B cell (primary cell): ENCODE data around the gene GOLGA8O. TPM values are rescaled to one million over a fixed set of nuclear protein-coding genes. Genes with fewer than 3 reads are reported as not detected.
"Not testable (repeated sequence)": the region's sequence is repeated elsewhere in the genome, so short reads cannot be mapped to it uniquely, and the experiment has no call there.

ENCODE experiments used
- ATAC-seq: fragments of 200-7000 bp; cut with Tn5 transposase; one replicate; pipeline ENCODE4 v1.10.0; 2021; ENCODE audit warnings: low read depth, mild to moderate bottlenecking, moderate number of reproducible peaks, moderate library complexity
- CTCF ChIA-PET: fragments of 350-600 bp; sonication (Branson Sonifier 250); formaldehyde crosslinking; loops from one replicate; lab custom pipeline; 2021; ENCODE audit warnings: antibody characterized with exemption, inconsistent platforms; lab: Charles Lee
- POLR2A ChIA-PET: fragments of 350-600 bp; sonication (Branson Sonifier 250); formaldehyde crosslinking; loops from one replicate; lab custom pipeline; 2021; ENCODE audit warnings: antibody characterized with exemption; lab: Charles Lee
- DNase-seq: peaks from one replicate; pipeline ENCODE4 v3.0.0; 2013
- H2AFZ ChIP-seq: 2 replicates; pipeline ENCODE4 v1.6.1; 2012; ENCODE audit warnings: mild to moderate bottlenecking, low read depth, low read length; ENCODE audit not compliant: insufficient read depth, poor library complexity, severe bottlenecking
- H3K27ac ChIP-seq, 2 donors: 1 replicate in 1 of 2; 2 replicates in 1 of 2; pipeline ENCODE4 v1.5.1; 2012 to 2013; ENCODE audit warnings: low read length in 2 of 2, mild to moderate bottlenecking in 2 of 2, moderate library complexity in 1 of 2
- H3K27me3 ChIP-seq, 4 experiments: fragments of 200-600 bp in 1 of 4; sonication (generic) in 1 of 4; replicated peaks in 1 of 4; 1 replicate in 2 of 4; 2 replicates in 2 of 4; pipeline versions ENCODE4 v1.6.1 to v1.7.0; 2013 to 2016; ENCODE audit warnings: low read length in 3 of 4, mild to moderate bottlenecking in 2 of 4, mixed read lengths in 1 of 4, moderate library complexity in 1 of 4; ENCODE audit not compliant: insufficient read depth in 4 of 4, control insufficient read depth in 3 of 4; ENCODE audit errors: control extremely low read depth in 1 of 4
- H3K36me3 ChIP-seq, 2 experiments: replicated peaks in 1 of 2; 1 replicate in 1 of 2; 2 replicates in 1 of 2; pipeline versions ENCODE4 v1.6.1 to v1.7.1; 2013; ENCODE audit warnings: low read length in 1 of 2; ENCODE audit not compliant: insufficient read depth in 2 of 2, control insufficient read depth in 1 of 2; ENCODE audit errors: control extremely low read depth in 1 of 2, extremely low read depth in 1 of 2
- H3K4me1 ChIP-seq, 2 donors: fragments of 200-600 bp in 1 of 2; sonication (generic) in 1 of 2; 1 replicate in 1 of 2; 2 replicates in 1 of 2; pipeline versions ENCODE4 v1.5.1 to v1.6.1; 2013 to 2017; ENCODE audit warnings: low read length in 2 of 2; ENCODE audit not compliant: control insufficient read depth in 2 of 2, insufficient read depth in 2 of 2
- H3K4me2 ChIP-seq: replicated peaks from 2 replicates; pipeline ENCODE3; 2012; ENCODE audit warnings: mild to moderate bottlenecking, low read depth, low read length; ENCODE audit not compliant: poor library complexity, severe bottlenecking
- H3K4me3 ChIP-seq, 5 experiments: fragments of 200-600 bp in 1 of 5; sonication (generic) in 1 of 5; 1 replicate in 3 of 5; 2 replicates in 2 of 5; pipeline versions ENCODE4 v1.5.1 to v1.7.0; 2011 to 2016; ENCODE audit warnings: low read length in 4 of 5, mild to moderate bottlenecking in 4 of 5, low read depth in 2 of 5, control low read depth in 1 of 5, moderate library complexity in 1 of 5; ENCODE audit not compliant: insufficient read depth in 1 of 5; ENCODE audit errors: control extremely low read depth in 1 of 5, extremely low read depth in 1 of 5
- H3K79me2 ChIP-seq: fragments of 200-600 bp; sonication (generic); one replicate; pipeline ENCODE4 v1.6.0; 2016; ENCODE audit warnings: low read length; ENCODE audit not compliant: control insufficient read depth, insufficient read depth
- H3K9ac ChIP-seq: fragments of 200-600 bp; sonication (generic); 2 replicates; pipeline ENCODE4 v1.6.1; 2017; ENCODE audit warnings: mild to moderate bottlenecking, low read length, moderate library complexity
- H3K9me3 ChIP-seq, 3 donors: one replicate each; pipeline versions ENCODE4 v1.6.1 to v1.7.1; 2013; ENCODE audit warnings: low read length in 2 of 3; ENCODE audit not compliant: control insufficient read depth in 2 of 3, insufficient read depth in 1 of 3; ENCODE audit errors: control extremely low read depth in 1 of 3
- H4K20me1 ChIP-seq: 2 replicates; pipeline ENCODE4 v1.6.0; 2012; ENCODE audit warnings: mild to moderate bottlenecking, low read length; ENCODE audit not compliant: insufficient read depth, control insufficient read depth, poor library complexity, severe bottlenecking
- H3K27ac Mint-ChIP-seq: one replicate; pipeline ENCODE4 v1.8.0; 2021; ENCODE audit warnings: mixed read lengths
- H3K27me3 Mint-ChIP-seq: one replicate; pipeline ENCODE4 v1.8.0; 2021; ENCODE audit warnings: mixed read lengths
- H3K4me1 Mint-ChIP-seq: one replicate; pipeline ENCODE4 v1.8.0; 2021; ENCODE audit warnings: mixed read lengths
- H3K4me3 Mint-ChIP-seq: one replicate; pipeline ENCODE4 v1.8.0; 2021; ENCODE audit warnings: mixed read lengths
- H3K9me3 Mint-ChIP-seq: one replicate; pipeline ENCODE4 v1.8.0; 2022; ENCODE audit warnings: mixed read lengths; ENCODE audit not compliant: insufficient read depth
- WGBS: methylation state at CpG from one replicate; pipeline ENCODE4 v1.1.5; 2013; ENCODE audit warnings: missing lambda C conversion rate; ENCODE audit not compliant: insufficient coverage; 5-methylcytosine and 5-hydroxymethylcytosine counted together
- intact Hi-C: fragments of 100-400 bp; cut with micrococcal nuclease; formaldehyde crosslinking; loops from one replicate; pipeline ENCODE4 v1.10.0; 2022
- polyA minus RNA-seq: library from RNA; depleted of rRNA, polyadenylated mRNA; stranded (reverse); fragments of >200 nt; gene quantifications from 2 replicates; pipeline ENCODE4 v1.2.3, GENCODE V29; 2012
- polyA plus RNA-seq: library from polyadenylated mRNA; depleted of rRNA; stranded (reverse); fragments of >200 nt; gene quantifications from 2 replicates; pipeline ENCODE4 v1.2.3, GENCODE V29; 2012
- total RNA-seq, 2 donors: library from RNA; stranded (reverse); fragments of 120-200 nt in 1 of 2; gene quantifications; 1 replicate in 1 of 2; 2 replicates in 1 of 2; pipeline versions ENCODE4 v1.2.3 to v1.2.4, GENCODE V29; 2013 to 2022

The GOLGA8O gene, protein sequence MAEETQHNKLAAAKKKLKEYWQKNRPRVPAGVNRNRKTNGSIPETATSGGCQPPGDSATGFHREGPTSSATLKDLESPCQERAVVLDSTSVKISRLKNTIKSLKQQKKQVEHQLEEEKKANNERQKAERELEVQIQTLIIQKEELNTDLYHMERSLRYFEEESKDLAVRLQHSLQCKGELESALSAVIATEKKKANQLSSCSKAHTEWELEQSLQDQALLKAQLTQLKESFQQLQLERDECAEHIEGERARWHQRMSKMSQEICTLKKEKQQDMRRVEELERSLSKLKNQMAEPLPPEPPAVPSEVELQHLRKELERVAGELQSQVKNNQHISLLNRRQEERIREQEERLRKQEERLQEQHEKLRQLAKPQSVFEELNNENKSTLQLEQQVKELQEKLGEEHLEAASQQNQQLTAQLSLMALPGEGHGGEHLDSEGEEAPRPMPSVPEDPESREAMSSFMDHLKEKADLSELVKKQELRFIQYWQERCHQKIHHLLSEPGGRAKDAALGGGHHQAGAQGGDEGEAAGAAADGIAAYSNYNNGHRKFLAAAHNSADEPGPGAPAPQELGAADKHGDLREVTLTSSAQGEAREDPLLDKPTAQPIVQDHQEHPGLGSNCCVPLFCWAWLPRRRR
- 0.71 and 1.2 TPM in 2 replicates for total RNA-seq
- 0.65 TPM for total RNA-seq (2013)
- polyA plus RNA-seq, result 0.55 TPM in 1 of 2 replicates, not detected in the other
- polyA minus RNA-seq, result 0.21 and 1.3 TPM in 2 replicates

DNA sequence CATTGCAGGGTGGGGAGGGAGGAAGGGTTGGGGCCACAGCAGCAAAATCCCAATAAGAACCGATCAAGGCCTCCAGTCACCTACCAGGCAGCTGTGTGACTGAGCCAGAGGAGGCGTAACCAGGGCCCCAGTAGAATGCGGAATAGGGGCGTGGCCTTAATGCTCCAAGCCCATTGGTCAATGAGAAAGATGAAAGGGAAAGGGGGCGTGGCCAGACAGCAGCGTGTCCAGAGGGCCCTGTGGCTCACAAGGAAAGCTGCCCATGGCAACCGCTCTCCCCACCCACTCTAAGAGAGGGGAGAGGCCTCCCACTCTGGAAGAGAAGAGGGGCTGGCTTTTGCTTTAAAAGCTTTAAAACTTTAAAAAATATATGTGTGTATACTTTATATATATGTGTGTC lies at the start of gene GOLGA8O:
Gene GOLGA8O, minus strand, starts transcription at position 101 of the 400 bp plus-strand sequence. Its CDS starts 98 bp downstream, at position 3.
- H3K79me2 ChIP-seq, H3K36me3 ChIP-seq, H3K9me3 Mint-ChIP-seq, H3K27ac Mint-ChIP-seq, DNase-seq, H3K27ac ChIP-seq, intact Hi-C loops, H3K4me3 Mint-ChIP-seq, H3K4me2 ChIP-seq, H3K27me3 Mint-ChIP-seq, H3K4me3 ChIP-seq, H2AFZ ChIP-seq, H3K4me1 Mint-ChIP-seq, H3K9ac ChIP-seq, CTCF ChIA-PET, H4K20me1 ChIP-seq, H3K27me3 ChIP-seq, H3K4me1 ChIP-seq, ATAC-seq, POLR2A ChIA-PET, H3K9me3 ChIP-seq: not testable (repeated sequence)
- no CpG with 5 or more reads among the region's 7 CpGs for WGBS

DNA sequence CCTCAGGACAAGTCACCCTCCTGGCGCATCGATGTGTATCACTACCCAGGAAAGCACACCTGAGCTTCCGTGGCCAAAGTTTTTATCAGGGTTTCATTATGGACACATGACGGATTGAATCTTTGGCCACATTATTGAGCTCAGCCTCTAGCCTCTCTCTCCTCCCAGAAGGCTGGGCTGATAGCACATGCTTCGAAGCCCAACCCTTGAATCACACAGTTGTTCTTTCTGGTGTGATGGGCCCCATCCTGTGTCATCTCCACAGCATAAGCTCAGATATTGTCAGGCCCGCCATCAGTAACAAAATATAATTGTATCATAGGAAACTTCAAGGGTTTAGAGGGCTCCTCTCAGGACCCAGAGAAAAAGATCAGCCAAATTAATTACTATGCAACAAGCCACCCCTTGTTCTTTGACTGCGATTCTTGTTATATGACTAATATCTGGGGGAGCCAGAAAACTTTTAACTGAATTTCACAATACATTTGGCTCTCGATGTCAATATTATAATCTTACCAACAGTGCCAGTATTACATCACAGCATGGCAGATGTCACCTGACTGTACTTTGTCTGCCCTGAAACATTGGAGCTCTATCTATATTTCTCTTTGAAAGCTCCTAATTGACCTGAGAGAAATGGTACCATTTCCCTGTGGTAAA lies 48.8 kb upstream of the GOLGA8O start:
- ATAC-seq, H3K4me1 Mint-ChIP-seq, H3K27ac Mint-ChIP-seq, H3K9me3 Mint-ChIP-seq, CTCF ChIA-PET, H3K9ac ChIP-seq, H3K4me3 Mint-ChIP-seq, H3K79me2 ChIP-seq, H3K9me3 ChIP-seq, H3K4me2 ChIP-seq, H3K4me1 ChIP-seq, H3K27me3 ChIP-seq, H3K36me3 ChIP-seq, POLR2A ChIA-PET, H3K4me3 ChIP-seq, intact Hi-C loops, H3K27me3 Mint-ChIP-seq, H4K20me1 ChIP-seq, H3K27ac ChIP-seq, DNase-seq, H2AFZ ChIP-seq: not testable (repeated sequence)
- WGBS, result no CpG with 5 or more reads among the region's 8 CpGs

DNA sequence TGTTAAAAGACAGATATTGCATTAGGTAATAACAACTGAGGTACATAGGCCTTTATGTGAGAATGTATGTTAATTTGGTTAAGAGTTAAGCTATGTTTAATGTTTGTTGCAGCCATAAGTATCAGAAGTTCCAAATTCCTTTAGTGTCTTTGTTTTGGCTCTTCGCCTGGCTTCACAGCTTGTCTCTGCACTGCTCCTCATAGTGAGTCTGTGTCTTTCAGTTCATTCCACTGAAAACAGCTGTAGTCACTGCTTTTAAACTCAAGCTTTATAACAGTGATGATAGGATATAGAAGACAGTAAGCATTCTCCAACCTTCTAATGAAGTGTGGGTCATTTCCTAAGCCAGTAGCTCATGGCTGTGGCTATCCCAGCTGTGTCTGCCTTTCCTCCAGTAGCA lies 47.5 kb upstream of the GOLGA8O start:
- ATAC-seq, H3K9me3 ChIP-seq, POLR2A ChIA-PET, H4K20me1 ChIP-seq, H3K79me2 ChIP-seq, H2AFZ ChIP-seq, H3K4me3 Mint-ChIP-seq, H3K9ac ChIP-seq, H3K27me3 ChIP-seq, CTCF ChIA-PET, H3K4me1 Mint-ChIP-seq, H3K27me3 Mint-ChIP-seq, DNase-seq, H3K9me3 Mint-ChIP-seq, H3K4me1 ChIP-seq, H3K36me3 ChIP-seq, H3K27ac Mint-ChIP-seq, H3K27ac ChIP-seq, H3K4me2 ChIP-seq, intact Hi-C loops, H3K4me3 ChIP-seq: not testable (repeated sequence)
- no CpG with 5 or more reads among the region's 1 CpG for WGBS
